Measurements from ENCODE around the gene CAT. TPM values are rescaled to one million over a fixed set of nuclear protein-coding genes. Genes with fewer than 3 reads are reported as not detected.
"Not testable (repeated sequence)": the region's sequence is repeated elsewhere in the genome, so short reads cannot be mapped to it uniquely, and the experiment has no call there.

The CAT gene
- total RNA-seq, 4 donors from 2014 or later, result 83.0 to 120 (median 107) TPM

- no peaks in the 10 kb centered on the region for H3K9me3 ChIP-seq
These were observed 22.6 kb upstream of the CAT start for GRCh38 chr11:34416088-34416487.

GRCh38 chr11:34416766-34417165 lies 22.0 kb upstream of the CAT start:
- H3K4me1 ChIP-seq, result no peaks in the 10 kb centered on the region
- H3K36me3 ChIP-seq, result no peaks in the 10 kb centered on the region
- no peaks in the 10 kb centered on the region for H3K27me3 ChIP-seq
- H3K27ac ChIP-seq, result no peak overlapping the region
- intact Hi-C loops (cut with DNase I; ENCODE audit: low total_unique reads), result no loop called here
- no peak overlapping the region for H3K4me3 ChIP-seq
- H3K9me3 ChIP-seq, result no peaks in the 10 kb centered on the region
- DNase-seq, result no peak
- TF ChIP-seq CTCF (IDR thresholded peaks at IDR 0.05) (no peak), POLR2A (IDR thresholded peaks at IDR 0.05) (no peak)

More at GRCh38 chr11:34416088-34416487, 22.6 kb upstream of the CAT start:
- Histone ChIP-seq H3K4me3 (no peak overlapping the region), H3K36me3 (no peaks in the 10 kb centered on the region), H3K27me3 (no peaks in the 10 kb centered on the region), H3K27ac (no peak overlapping the region), H3K4me1 (no peaks in the 10 kb centered on the region)
- TF ChIP-seq POLR2A (IDR thresholded peaks at IDR 0.05) (no peak), CTCF (IDR thresholded peaks at IDR 0.05) (no peak)
- no peak for DNase-seq
- intact Hi-C loops (cut with DNase I; ENCODE audit: low total_unique reads), result no loop called here

GRCh38 chr11:34417202-34417601 lies 21.5 kb upstream of the CAT start:
- Histone ChIP-seq H3K27me3 (no peaks in the 10 kb centered on the region), H3K9me3 (no peaks in the 10 kb centered on the region), H3K4me3 (no peak overlapping the region), H3K4me1 (no peaks in the 10 kb centered on the region), H3K36me3 (no peaks in the 10 kb centered on the region), H3K27ac (no peak overlapping the region)
- no peak for DNase-seq
- TF ChIP-seq CTCF (IDR thresholded peaks at IDR 0.05), result no peak
- TF ChIP-seq POLR2A (IDR thresholded peaks at IDR 0.05), result no peak
- intact Hi-C loops (cut with DNase I; ENCODE audit: low total_unique reads), result no loop called here

GRCh38 chr11:34419158-34419557 lies 19.6 kb upstream of the CAT start:
- DNase-seq, result no peak
- Histone ChIP-seq H3K9me3 (no peaks in the 10 kb centered on the region), H3K4me1 (no peaks in the 10 kb centered on the region), H3K4me3 (no peak overlapping the region), H3K36me3 (no peaks in the 10 kb centered on the region), H3K27me3 (no peaks in the 10 kb centered on the region), H3K27ac (no peak overlapping the region)
- TF ChIP-seq POLR2A (IDR thresholded peaks at IDR 0.05) (no peak), CTCF (IDR thresholded peaks at IDR 0.05) (no peak)
- intact Hi-C loops (cut with DNase I; ENCODE audit: low total_unique reads), result no loop called here

- Histone ChIP-seq H3K27me3 (no peaks in the 10 kb centered on the region), H3K4me1 (peaks cover 0 to 14% of the 10 kb centered on the region in 2 donors), H3K9me3 (no peaks in the 10 kb centered on the region), H3K36me3 (no peaks in the 10 kb centered on the region), H3K4me3 (no peak overlapping the region), H3K27ac (peak overlapping the region in 1 of 2 donors; percentile 60)
- intact Hi-C loops (cut with DNase I; ENCODE audit: low total_unique reads), result no loop called here
- no peak for DNase-seq
- TF ChIP-seq POLR2A (IDR thresholded peaks at IDR 0.05) (no peak), CTCF (IDR thresholded peaks at IDR 0.05) (no peak)
These were observed 15.4 kb upstream of the CAT start for GRCh38 chr11:34423300-34423699.

- H3K27ac ChIP-seq; intact Hi-C loops (cut with DNase I; ENCODE audit: low total_unique reads): not testable (repeated sequence)
These were observed 13.9 kb upstream of the CAT start for GRCh38 chr11:34424826-34425225.

More at GRCh38 chr11:34424826-34425225, 13.9 kb upstream of the CAT start:
- not testable (repeated sequence) for H3K27me3 ChIP-seq, H3K4me3 ChIP-seq, H3K36me3 ChIP-seq, DNase-seq, H3K9me3 ChIP-seq
- H3K4me1 ChIP-seq, result peaks cover 0 to 14% of the 10 kb centered on the region in 2 donors

Data from uterus (tissue), 4 donors.